HepG2 (cell line): ENCODE data around the gene RAB11FIP5.

Source experiments
- CTCF ChIP-seq: sonication (generic); formaldehyde crosslinking; IDR thresholded peaks from 2 replicates; pipeline ENCODE4 v1.5.0; 2020; ENCODE audit warnings: mild to moderate bottlenecking, missing genetic modification reagents, moderate library complexity
- GMEB1 ChIP-seq: sonication (generic); formaldehyde crosslinking; IDR thresholded peaks from 2 replicates; pipeline ENCODE4 v1.5.1; 2020; ENCODE audit warnings: missing genetic modification reagents, mild to moderate bottlenecking, borderline replicate concordance
- HMG20A ChIP-seq: IDR thresholded peaks from 2 replicates; pipeline ENCODE4 v1.6.1; 2016; ENCODE audit warnings: borderline replicate concordance
- HMGXB4 ChIP-seq, 2 experiments: sonication (generic) in 1 of 2; formaldehyde crosslinking in 1 of 2; IDR thresholded peaks; 2 replicates each; pipeline versions ENCODE4 v1.4.0 to v1.6.1; 2018 to 2020; ENCODE audit warnings: missing genetic modification reagents in 2 of 2, borderline replicate concordance in 1 of 2, low read depth in 1 of 2, mild to moderate bottlenecking in 1 of 2, missing biosample characterization in 1 of 2
- PCBP2 ChIP-seq: fragments of 200-400 bp; formaldehyde crosslinking; optimal IDR thresholded peaks from 2 replicates; pipeline ENCODE3; 2018; ENCODE audit warnings: low read length, low read depth; ENCODE audit not compliant: poor library complexity, severe bottlenecking
- RBM39 ChIP-seq: fragments of 200-400 bp; formaldehyde crosslinking; IDR thresholded peaks from one replicate; pipeline ENCODE4 v1.6.1; 2018; ENCODE audit warnings: antibody characterized with exemption, mild to moderate bottlenecking, low read depth, low read length; ENCODE audit not compliant: poor library complexity, severe bottlenecking
- YY1 ChIP-seq: IDR thresholded peaks from 2 replicates; pipeline ENCODE4 v1.6.1; 2011; ENCODE audit warnings: low read length, low read depth, moderate library complexity, mild to moderate bottlenecking; ENCODE audit not compliant: insufficient read depth, insufficient replicate concordance
- ZC3H4 ChIP-seq: sonication (generic); formaldehyde crosslinking; IDR thresholded peaks from 2 replicates; pipeline ENCODE4 v1.4.0; 2020; ENCODE audit warnings: missing genetic modification reagents, borderline replicate concordance
- ZFX ChIP-seq: sonication (generic); formaldehyde crosslinking; IDR thresholded peaks from 2 replicates; pipeline ENCODE4 v1.4.0; 2020; ENCODE audit warnings: mild to moderate bottlenecking, low read depth, missing genetic modification reagents, moderate library complexity
- ZHX2 ChIP-seq, 2 experiments: sonication (generic) in 1 of 2; formaldehyde crosslinking in 1 of 2; IDR thresholded peaks; 2 replicates each; pipeline versions ENCODE4 v1.6.1 to v1.9.0; 2014 to 2022; ENCODE audit warnings: antibody characterized with exemption in 1 of 2, borderline replicate concordance in 1 of 2, inconsistent platforms in 1 of 2, low read depth in 1 of 2, missing genetic modification reagents in 1 of 2
- TF ChIP-seq, protein P1 (sequence below): sonication (generic); formaldehyde crosslinking; IDR thresholded peaks from 2 replicates; pipeline ENCODE4 v1.8.1; 2022; ENCODE audit warnings: low read depth, mild to moderate bottlenecking, missing genetic modification reagents
- TF ChIP-seq, protein P2 (sequence below): sonication (generic); formaldehyde crosslinking; IDR thresholded peaks from 2 replicates; pipeline ENCODE4 v1.9.0; 2021; ENCODE audit warnings: missing genetic modification reagents, borderline replicate concordance

- peak; percentile 92 for TF ChIP-seq GMEB1 (CRISPR knock-in tag)
- TF ChIP-seq, protein P1, sequence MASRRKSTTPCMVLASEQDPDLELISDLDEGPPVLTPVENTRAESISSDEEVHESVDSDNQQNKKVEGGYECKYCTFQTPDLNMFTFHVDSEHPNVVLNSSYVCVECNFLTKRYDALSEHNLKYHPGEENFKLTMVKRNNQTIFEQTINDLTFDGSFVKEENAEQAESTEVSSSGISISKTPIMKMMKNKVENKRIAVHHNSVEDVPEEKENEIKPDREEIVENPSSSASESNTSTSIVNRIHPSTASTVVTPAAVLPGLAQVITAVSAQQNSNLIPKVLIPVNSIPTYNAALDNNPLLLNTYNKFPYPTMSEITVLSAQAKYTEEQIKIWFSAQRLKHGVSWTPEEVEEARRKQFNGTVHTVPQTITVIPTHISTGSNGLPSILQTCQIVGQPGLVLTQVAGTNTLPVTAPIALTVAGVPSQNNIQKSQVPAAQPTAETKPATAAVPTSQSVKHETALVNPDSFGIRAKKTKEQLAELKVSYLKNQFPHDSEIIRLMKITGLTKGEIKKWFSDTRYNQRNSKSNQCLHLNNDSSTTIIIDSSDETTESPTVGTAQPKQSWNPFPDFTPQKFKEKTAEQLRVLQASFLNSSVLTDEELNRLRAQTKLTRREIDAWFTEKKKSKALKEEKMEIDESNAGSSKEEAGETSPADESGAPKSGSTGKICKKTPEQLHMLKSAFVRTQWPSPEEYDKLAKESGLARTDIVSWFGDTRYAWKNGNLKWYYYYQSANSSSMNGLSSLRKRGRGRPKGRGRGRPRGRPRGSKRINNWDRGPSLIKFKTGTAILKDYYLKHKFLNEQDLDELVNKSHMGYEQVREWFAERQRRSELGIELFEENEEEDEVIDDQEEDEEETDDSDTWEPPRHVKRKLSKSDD (CRISPR knock-in tag) = peak; percentile 84
- TF ChIP-seq HMG20A = peak; percentile 23; the same call in 1 of the 2 replicates
- TF ChIP-seq CTCF (CRISPR knock-in tag) = peak; percentile 33; the same call in 1 of the 2 replicates
- TF ChIP-seq ZHX2 (IDR thresholded peaks at IDR 0.05; ENCODE audit: low read depth) = peak; percentile 78
- TF ChIP-seq ZHX2 (CRISPR knock-in tag; IDR thresholded peaks at IDR 0.05; ENCODE audit: borderline replicate concordance) = no peak
- peak; percentile 91 for TF ChIP-seq YY1
- TF ChIP-seq, protein P2, sequence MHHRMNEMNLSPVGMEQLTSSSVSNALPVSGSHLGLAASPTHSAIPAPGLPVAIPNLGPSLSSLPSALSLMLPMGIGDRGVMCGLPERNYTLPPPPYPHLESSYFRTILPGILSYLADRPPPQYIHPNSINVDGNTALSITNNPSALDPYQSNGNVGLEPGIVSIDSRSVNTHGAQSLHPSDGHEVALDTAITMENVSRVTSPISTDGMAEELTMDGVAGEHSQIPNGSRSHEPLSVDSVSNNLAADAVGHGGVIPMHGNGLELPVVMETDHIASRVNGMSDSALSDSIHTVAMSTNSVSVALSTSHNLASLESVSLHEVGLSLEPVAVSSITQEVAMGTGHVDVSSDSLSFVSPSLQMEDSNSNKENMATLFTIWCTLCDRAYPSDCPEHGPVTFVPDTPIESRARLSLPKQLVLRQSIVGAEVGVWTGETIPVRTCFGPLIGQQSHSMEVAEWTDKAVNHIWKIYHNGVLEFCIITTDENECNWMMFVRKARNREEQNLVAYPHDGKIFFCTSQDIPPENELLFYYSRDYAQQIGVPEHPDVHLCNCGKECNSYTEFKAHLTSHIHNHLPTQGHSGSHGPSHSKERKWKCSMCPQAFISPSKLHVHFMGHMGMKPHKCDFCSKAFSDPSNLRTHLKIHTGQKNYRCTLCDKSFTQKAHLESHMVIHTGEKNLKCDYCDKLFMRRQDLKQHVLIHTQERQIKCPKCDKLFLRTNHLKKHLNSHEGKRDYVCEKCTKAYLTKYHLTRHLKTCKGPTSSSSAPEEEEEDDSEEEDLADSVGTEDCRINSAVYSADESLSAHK = no peak; the same call in 1 of the 2 replicates
- no peak for TF ChIP-seq PCBP2
- TF ChIP-seq ZFX (CRISPR knock-in tag) = peak; percentile 79
- peak; percentile 2 to 86; a peak in 2 of 4 replicates for TF ChIP-seq HMGXB4 (CRISPR knock-in tag; IDR thresholded peaks at IDR 0.05; ENCODE audit: borderline replicate concordance in 1 of 2, low read depth in 1 of 2)
- TF ChIP-seq ZC3H4 (CRISPR knock-in tag) = no peak
- TF ChIP-seq RBM39 = peak; percentile 80
These were observed 41.2 kb downstream of the RAB11FIP5 start, which contains the start of gene SFXN5 for GRCh38 chr2:73071360-73072128.
